Measurements from ENCODE around the gene HNRNPA1. TPM values are rescaled to one million over a fixed set of nuclear protein-coding genes. Genes with fewer than 3 reads are reported as not detected.
"Not testable (repeated sequence)": the region's sequence is repeated elsewhere in the genome, so short reads cannot be mapped to it uniquely, and the experiment has no call there.

HNRNPA1 gene
- total RNA-seq, 1 donor from 2014 or later, result 249 TPM

- no peak for DNase-seq (ENCODE audit: low spot score)
These were observed 4.2 kb upstream of the HNRNPA1 start for GRCh38 chr12:54276368-54276767.

DNA sequence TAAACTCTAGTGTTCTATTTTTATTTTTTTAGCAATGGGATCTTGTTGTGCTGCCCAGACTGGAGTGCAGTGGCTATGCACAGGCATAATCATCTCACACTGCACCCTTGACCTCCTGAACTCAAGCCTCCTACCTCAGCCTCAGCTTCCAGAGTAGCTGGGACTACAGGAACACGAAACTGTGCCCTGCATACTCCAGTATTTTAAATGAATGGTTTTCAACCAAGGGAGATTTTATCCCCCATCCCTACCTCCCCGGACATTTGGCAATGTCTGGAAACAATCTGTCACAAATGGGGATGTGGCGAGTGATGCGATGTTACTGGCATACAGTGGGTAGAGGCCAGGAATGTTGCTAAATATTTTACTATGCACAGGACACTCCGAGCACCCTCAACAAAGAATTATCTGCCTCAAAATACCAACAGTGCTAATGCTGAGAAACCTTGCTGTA lies 2.7 kb upstream of the HNRNPA1 start:
- no peak for DNase-seq (ENCODE audit: low spot score)

GRCh38 chr12:54279227-54279631 lies 1.3 kb upstream of the HNRNPA1 start:
- DNase-seq (ENCODE audit: low spot score), result no peak

DNA sequence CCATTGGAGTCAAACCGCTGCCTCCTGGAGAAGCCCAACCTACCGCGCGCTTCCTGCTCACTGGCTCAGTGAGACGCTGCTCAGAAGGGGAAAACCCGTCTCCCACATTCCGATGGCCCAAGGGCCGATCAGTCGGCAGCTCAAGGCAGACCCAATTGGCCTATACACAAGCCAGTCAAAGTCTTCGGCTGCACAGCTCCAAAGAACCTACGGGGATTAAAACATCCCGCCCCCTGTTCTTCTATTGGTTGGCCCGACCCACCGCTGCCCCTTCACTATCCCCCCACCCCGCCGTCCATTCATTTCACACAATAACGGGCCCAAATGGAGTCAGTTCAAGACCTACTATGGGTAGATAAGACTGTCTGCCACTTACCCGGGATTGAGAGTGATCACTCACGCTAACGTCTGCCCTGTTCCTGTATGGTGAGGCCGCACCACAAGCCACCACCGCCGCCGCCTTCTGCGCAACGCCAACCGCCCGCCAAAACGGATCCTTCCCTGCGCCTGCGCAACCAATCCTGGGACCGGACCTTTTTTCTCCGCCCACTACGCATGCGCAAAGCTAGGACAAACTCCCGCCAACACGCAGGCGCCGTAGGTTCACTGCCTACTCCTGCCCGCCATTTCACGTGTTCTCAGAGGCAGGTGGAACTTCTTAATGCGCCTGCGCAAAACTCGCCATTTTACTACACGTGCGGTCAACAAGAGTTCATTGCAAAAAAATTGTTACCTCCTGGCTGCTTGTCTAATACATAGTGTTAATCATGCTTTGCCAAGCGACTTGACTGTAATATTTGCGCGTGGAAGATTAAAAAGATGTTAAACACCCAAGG lies 676 bp upstream of the HNRNPA1 start, which contains the start of gene CBX5:
Gene CBX5 (minus strand): TSS at position 491 of the 836 bp plus-strand sequence. CDS start 22,472 bp downstream, outside the sequence.
- peak; percentile 100 for DNase-seq (ENCODE audit: low spot score)

DNA sequence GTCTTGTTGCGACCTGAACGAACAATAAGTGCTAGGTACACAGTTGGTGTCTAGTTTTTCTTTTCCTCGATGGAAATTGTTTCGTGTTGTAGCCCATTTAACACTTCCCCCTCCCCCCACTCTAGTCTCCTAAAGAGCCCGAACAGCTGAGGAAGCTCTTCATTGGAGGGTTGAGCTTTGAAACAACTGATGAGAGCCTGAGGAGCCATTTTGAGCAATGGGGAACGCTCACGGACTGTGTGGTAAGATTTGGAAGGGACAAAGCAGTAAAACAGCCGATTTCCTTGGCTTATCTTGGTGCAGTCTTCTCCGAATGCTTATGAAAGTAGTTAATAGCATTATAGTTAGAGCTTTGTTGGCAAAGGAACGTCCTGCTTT lies 724 bp downstream of the HNRNPA1 start:
- DNase-seq (ENCODE audit: low spot score), result not testable (repeated sequence)

- DNase-seq (ENCODE audit: low spot score), result not testable (repeated sequence)
These were observed 1.2 kb downstream of the HNRNPA1 start for GRCh38 chr12:54281694-54282093.

DNA sequence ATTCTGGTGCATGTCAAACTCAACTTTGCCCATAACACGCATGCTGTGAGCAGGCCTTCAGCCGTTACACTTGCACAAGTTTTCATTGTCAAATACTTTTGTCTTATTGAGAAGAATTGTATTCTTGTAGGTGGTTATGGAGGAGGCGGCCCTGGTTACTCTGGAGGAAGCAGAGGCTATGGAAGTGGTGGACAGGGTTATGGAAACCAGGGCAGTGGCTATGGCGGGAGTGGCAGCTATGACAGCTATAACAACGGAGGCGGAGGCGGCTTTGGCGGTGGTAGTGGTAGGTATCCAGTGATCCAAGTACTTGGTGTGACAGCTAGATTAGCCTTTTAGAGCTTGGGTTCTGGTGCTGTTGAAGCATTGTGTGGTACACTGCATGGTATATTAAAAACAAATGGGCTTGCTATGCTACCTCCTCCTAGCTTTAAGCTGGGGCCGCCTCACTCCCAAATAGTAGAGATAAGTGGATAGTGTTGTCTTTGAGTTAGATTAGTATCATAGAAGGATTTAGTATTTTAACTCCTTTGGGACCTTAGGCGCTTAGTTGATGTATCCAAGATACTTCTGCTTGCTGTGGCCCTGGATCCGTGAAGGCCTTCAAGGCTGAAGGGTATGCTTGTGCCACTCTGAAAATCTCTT lies 2.5 kb downstream of the HNRNPA1 start:
- DNase-seq (ENCODE audit: low spot score), result no peak

DNA sequence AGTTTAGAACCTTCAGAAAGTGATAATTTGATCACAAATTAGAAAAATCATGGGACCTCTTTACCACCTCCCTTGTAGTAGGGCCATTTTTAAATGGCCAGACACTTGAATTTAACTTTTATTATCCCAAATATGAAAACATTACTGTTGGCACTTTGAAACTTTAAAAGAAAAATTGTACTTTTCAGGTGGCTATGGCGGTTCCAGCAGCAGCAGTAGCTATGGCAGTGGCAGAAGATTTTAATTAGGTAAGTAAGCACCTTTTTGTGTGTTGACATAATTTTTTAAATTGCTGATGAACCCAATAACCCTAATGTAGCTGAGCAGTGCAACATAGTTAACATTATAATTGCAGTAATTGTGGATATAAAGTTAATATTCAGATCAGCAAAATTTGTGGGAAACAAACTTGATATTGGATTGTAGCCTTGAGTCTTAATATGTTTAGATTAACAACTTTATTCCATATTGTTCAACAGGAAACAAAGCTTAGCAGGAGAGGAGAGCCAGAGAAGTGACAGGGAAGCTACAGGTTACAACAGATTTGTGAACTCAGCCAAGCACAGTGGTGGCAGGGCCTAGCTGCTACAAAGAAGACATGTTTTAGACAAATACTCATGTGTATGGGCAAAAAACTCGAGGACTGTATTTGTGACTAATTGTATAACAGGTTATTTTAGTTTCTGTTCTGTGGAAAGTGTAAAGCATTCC lies 3.7 kb downstream of the HNRNPA1 start:
- DNase-seq (ENCODE audit: low spot score), result not testable (repeated sequence)

GRCh38 chr12:54285150-54286041 lies 4.9 kb downstream of the HNRNPA1 start:
- DNase-seq (ENCODE audit: low spot score), result no peak

GRCh38 chr12:54286042-54287030 lies 5.8 kb downstream of the HNRNPA1 start:
- DNase-seq (ENCODE audit: low spot score), result peak; percentile 59

GRCh38 chr12:54287261-54288157 lies 7.0 kb downstream of the HNRNPA1 start:
- DNase-seq (ENCODE audit: low spot score), result no peak

- no peak for DNase-seq (ENCODE audit: low spot score)
These were observed 11.8 kb downstream of the HNRNPA1 start for GRCh38 chr12:54292083-54292930.

GRCh38 chr12:54292931-54293241 lies 12.4 kb downstream of the HNRNPA1 start:
- no peak for DNase-seq (ENCODE audit: low spot score)

- no peak for DNase-seq (ENCODE audit: low spot score)
These were observed 13.8 kb downstream of the HNRNPA1 start for GRCh38 chr12:54294152-54294952.

- no peak for DNase-seq (ENCODE audit: low spot score)
These were observed 14.5 kb downstream of the HNRNPA1 start for GRCh38 chr12:54294953-54295566.

DNA sequence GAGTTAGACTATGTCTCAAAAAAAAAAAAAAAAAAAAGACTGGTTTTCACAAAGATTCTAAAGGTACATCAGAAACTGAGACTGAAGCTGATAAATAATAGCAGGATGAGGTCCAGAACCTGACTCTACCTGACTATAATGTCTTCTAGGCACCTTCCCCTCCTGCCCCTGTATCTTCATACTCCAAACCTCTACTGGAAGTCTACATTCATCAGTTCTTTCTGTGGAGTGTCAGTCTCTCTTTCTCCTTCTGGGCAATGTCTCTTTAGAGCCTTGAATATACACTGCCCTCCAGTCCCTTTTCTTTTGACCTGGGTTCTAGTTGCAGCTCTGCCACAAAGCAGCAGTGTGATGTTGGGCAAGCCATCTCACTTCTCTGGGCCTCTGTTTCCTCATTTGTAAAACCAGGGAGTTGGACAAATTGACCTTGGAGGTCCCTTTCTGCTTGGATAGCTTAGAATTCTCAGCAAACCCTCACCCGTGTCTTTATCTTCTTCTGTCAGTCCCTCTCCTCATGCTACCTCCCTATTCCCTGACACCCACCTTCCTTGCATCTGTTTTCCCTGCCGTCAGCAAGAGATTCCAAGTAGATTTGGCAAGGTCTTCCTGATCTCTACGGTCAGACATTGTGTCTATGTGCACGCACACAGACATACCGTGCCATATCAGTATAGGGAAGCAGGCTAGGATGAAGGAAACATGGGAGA lies 16.0 kb downstream of the HNRNPA1 start:
- no peak for DNase-seq (ENCODE audit: low spot score)
